ENCODE data around the gene KLF16.

Gene KLF16

DNA sequence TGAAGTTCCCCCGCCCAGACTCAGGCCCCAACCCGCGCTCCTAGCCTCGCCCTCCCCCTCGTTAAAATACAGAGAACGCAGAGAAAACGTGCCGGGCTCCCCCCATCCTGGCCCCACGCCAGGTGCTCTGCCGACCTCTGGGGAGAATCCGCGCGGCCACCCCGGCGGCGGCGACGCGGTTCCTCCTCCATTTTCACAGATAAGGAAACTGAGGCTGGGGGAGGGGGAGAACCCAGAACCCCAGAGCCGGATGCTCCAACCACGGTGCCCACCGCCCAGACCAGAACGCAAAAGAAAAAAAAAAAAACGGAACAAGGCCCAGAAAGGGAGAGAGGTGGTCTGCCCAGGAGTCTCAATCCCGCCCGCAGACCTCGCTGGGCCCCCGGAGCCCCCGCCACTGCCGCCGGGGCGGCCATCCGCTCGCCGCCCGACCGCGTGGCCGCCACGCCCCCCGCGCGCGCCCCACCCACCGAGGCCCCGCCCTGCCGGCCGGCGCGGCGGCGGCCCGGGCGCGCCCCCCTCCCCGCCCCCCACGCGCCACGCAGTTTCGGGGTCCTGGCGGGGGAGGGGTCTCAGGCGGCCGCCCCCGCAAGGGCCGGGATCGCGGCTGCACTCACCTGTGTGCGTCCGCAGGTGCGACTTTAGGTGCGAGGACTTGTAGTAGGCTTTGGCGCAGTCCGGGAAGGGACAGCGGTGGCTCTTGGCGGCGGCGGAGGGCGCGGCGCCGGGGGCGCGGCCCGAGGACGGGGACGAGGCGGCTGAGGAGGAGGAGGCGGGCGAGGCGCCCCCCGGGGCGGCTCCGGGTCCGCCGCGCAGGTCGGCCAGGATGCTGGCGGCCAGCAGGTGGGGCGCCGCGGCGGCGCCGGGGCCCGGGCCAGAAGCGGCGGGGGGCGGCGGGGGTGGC lies 703 bp downstream of the KLF16 start:
- peak overlapping the region; percentile 74 for H3K4me3 ChIP-seq (ENCODE audit: low read depth, low read length)
- no peak for DNase-seq
- H3K27me3 ChIP-seq (ENCODE audit: insufficient read depth, low read depth, severe bottlenecking) = no peaks in the 10 kb centered on the region
- peaks cover 2% of the 10 kb centered on the region for H3K9me3 ChIP-seq (ENCODE audit: severe bottlenecking)
- no peaks in the 10 kb centered on the region for H3K36me3 ChIP-seq
- no peak for TF ChIP-seq CTCF (IDR thresholded peaks at IDR 0.05; ENCODE audit: low read depth, low read length)
- peak overlapping the region; percentile 79 for H3K27ac ChIP-seq

DNA sequence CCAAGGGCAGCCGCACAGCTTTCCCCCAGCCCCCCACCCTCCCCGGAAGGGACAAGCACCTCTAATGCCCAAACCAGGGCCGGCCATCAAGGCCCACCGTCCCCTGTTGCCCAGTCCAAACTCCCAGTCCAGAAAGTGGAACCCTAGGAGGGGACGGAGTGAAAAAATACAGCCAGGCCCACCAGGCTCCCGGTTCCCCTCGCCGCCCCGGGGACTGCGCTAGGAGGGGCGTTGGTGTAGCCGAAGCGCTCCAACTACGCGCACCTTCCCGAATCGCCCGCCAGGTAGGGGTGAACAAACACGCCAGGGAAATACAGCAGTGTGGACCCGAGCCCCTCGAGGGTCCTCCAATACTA lies 1.3 kb downstream of the KLF16 start:
- no peak for TF ChIP-seq CTCF (IDR thresholded peaks at IDR 0.05; ENCODE audit: low read depth, low read length)
- DNase-seq = no peak
- Histone ChIP-seq H3K4me3 (ENCODE audit: low read depth, low read length) (peak overlapping the region; percentile 74), H3K27ac (peak overlapping the region; percentile 54), H3K36me3 (no peaks in the 10 kb centered on the region), H3K9me3 (ENCODE audit: severe bottlenecking) (peaks cover 2% of the 10 kb centered on the region), H3K27me3 (ENCODE audit: insufficient read depth, low read depth, severe bottlenecking) (no peaks in the 10 kb centered on the region)

- peak overlapping the region; percentile 74 for H3K4me3 ChIP-seq (ENCODE audit: low read depth, low read length)
- peaks cover 2% of the 10 kb centered on the region for H3K9me3 ChIP-seq (ENCODE audit: severe bottlenecking)
- H3K27me3 ChIP-seq (ENCODE audit: insufficient read depth, low read depth, severe bottlenecking) = no peaks in the 10 kb centered on the region
- no peaks in the 10 kb centered on the region for H3K36me3 ChIP-seq
- peak overlapping the region; percentile 20 for H3K27ac ChIP-seq
- no peak for TF ChIP-seq CTCF (IDR thresholded peaks at IDR 0.05; ENCODE audit: low read depth, low read length)
- DNase-seq = no peak
Observed at GRCh38 chr19:1861599-1862031, 1.8 kb downstream of the KLF16 start.

DNA sequence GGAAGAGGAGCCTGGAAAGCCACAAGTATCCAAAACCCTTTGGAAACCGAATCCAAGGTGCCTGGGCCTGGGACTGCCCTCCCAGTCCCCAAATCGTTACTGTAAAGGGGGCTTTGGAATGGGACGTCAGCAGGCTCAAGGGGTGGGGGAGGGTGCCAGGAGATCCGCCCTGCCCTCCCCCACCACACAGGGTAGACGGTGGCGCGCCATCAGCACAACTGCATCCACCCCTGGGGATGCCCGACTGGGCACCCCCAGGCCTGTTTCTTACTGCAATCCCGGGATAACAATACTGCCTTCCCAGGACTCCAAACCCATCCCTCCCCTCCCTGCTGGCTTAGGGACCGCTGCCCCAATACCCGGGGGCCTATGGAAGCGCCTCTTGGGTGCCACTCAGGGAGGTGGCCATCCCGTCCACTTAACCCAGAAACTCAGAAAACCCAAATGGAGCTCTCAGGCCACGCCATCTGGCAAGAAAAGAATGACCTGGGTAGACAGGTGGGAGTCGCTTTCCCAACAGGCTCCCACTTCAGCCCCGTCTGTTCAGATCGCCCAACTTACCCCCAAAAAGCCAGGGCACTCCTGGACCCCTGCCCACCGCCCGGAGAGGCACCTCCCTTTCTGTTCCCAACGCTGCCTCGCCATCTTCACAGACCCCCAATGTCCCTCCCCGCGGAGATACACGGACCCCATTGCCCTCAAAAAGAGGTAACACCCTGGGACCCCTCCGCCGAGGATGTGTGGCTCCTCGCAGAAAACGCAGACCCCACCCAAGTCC lies 2.4 kb downstream of the KLF16 start:
- Histone ChIP-seq H3K27me3 (ENCODE audit: insufficient read depth, low read depth, severe bottlenecking) (no peaks in the 10 kb centered on the region), H3K9me3 (ENCODE audit: severe bottlenecking) (peaks cover 2% of the 10 kb centered on the region), H3K4me3 (ENCODE audit: low read depth, low read length) (peak overlapping the region; percentile 74), H3K36me3 (no peaks in the 10 kb centered on the region), H3K27ac (peak overlapping the region; percentile 20)
- no peak for DNase-seq
- TF ChIP-seq CTCF (IDR thresholded peaks at IDR 0.05; ENCODE audit: low read depth, low read length) = no peak

DNA sequence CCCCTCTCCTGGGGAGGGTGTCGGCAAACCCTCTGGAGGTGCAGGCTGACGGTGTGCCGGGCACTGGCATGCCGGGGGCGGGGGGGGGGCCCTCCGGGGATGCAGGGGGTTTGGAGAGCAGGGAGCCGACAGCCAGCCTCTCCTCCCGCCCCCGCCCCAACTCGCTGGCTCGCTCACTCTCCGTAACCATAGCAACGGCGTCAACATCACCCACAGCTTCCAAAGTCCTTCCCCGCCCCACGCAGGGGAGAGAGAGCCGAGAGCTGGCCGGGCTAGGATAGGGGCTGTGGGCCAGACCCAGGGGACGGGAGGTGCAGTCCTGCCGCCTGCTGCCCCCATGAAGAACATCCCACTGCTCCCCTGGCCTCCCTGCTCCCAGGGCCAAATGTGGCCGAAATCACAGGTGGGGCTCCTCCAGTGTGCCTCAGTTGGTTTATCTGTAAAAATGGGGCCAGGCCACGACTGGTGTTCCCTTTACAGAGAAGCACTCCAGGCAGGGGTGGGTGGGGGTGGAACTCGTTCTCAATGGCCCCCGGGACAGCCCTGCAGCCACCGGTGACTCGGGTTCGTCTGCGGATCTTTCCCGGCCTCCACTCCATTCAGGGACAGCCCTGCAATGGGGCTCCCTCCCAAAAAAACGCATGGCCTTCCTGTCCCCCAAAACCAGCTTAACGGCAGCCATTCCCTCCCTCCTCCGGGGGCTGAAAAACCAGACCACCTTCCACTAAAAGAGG lies 3.2 kb downstream of the KLF16 start:
- Histone ChIP-seq H3K36me3 (no peaks in the 10 kb centered on the region), H3K27me3 (ENCODE audit: insufficient read depth, low read depth, severe bottlenecking) (no peaks in the 10 kb centered on the region), H3K9me3 (ENCODE audit: severe bottlenecking) (no peaks in the 10 kb centered on the region), H3K4me3 (ENCODE audit: low read depth, low read length) (peak overlapping the region; percentile 17; the same call in 1 of the 2 replicates), H3K27ac (peak overlapping the region; percentile 48)
- no peak for TF ChIP-seq CTCF (IDR thresholded peaks at IDR 0.05; ENCODE audit: low read depth, low read length)
- peak; percentile 67 for DNase-seq

Measured in WERI-Rb-1 (cell line).